Left lung (tissue), 10 donors: ENCODE results near the gene EHMT1. TPM values are rescaled to one million over a fixed set of nuclear protein-coding genes. Genes with fewer than 3 reads are reported as not detected.
A peak's percentile ranks its signal among the peaks of the same experiment; 100 is the strongest.

ENCODE experiments used
- ATAC-seq: fragments of 200-7000 bp; cut with Tn5 transposase; one replicate; pipeline ENCODE4 v1.9.1; 2020; ENCODE audit warnings: moderate library complexity
- DNase-seq, 4 donors: peaks; one replicate each; pipeline ENCODE4 v3.0.0-alpha.2; 2013 to 2020
- H3K27ac ChIP-seq, 2 donors: fragments of 200-600 bp; sonication (generic) in 1 of 2; one replicate each; pipeline versions ENCODE4 v1.5.0 to v1.8.0; 2020 to 2021
- H3K27me3 ChIP-seq, 2 donors: fragments of 200-600 bp; sonication (generic) in 1 of 2; one replicate each; pipeline versions ENCODE4 v1.5.0 to v1.8.0; 2020 to 2021
- H3K36me3 ChIP-seq, 2 donors: fragments of 200-600 bp; sonication (generic) in 1 of 2; one replicate each; pipeline versions ENCODE4 v1.5.0 to v1.8.0; 2020 to 2021
- H3K4me1 ChIP-seq, 2 donors: fragments of 200-600 bp; one replicate each; pipeline ENCODE4 v1.8.0; 2021
- H3K4me3 ChIP-seq, 2 donors: fragments of 200-600 bp; sonication (generic) in 1 of 2; one replicate each; pipeline versions ENCODE4 v1.5.0 to v1.8.0; 2020 to 2021; ENCODE audit warnings: mild to moderate bottlenecking in 1 of 2
- H3K9me3 ChIP-seq, 2 donors: fragments of 200-600 bp; sonication (generic) in 1 of 2; one replicate each; pipeline versions ENCODE4 v1.5.0 to v1.8.0; 2020 to 2021
- CTCF ChIP-seq, 2 donors: fragments of 200-600 bp; sonication (generic) in 1 of 2; IDR thresholded peaks; one replicate each; pipeline versions ENCODE4 v1.5.0 to v1.8.0; 2021; ENCODE audit warnings: antibody characterized with exemption in 2 of 2
- intact Hi-C, 2 donors: fragments of 100-400 bp; cut with DNase I; formaldehyde crosslinking; loops; one replicate each; pipeline versions ENCODE4 v1.11.2 to v1.14.2; 2022
- polyA plus RNA-seq, 6 donors: library from polyadenylated mRNA; unstranded; fragments of 120-200 nt; gene quantifications; one replicate each; pipeline ENCODE4 v1.2.1, GENCODE V29; 2013; ENCODE audit not compliant: insufficient read length in 6 of 6
- total RNA-seq, 2 donors: library from RNA; stranded (reverse); fragmentation: NEBNext Ultra II Directional; extraction: Animal tissue kit (Norgen Biotek cat#: 25700); gene quantifications; one replicate each; pipeline ENCODE4 v1.2.1, GENCODE V29; 2021
- donor health status: DM: no; HTN: yes; CAD: no.
- donor health status: DM: no; HTN: no; CAD: no.

EHMT1 gene
- total and polyA plus RNA-seq, 8 donors, result 71.5 to 92.7 (median 82.7) TPM

- H3K4me3 ChIP-seq, result no peak overlapping the region
- intact Hi-C loops, result no loop called here
- no peak for TF ChIP-seq CTCF (IDR thresholded peaks at IDR 0.05)
- DNase-seq (peak in 1 of 4 donors; percentile 63), ATAC-seq (no peak)
- H3K27ac ChIP-seq, result no peak overlapping the region
- peaks cover 0 to 10% of the 10 kb centered on the region in 2 donors for H3K9me3 ChIP-seq
- peaks cover 0 to 12% of the 10 kb centered on the region in 2 donors for H3K4me1 ChIP-seq
- no peaks in the 10 kb centered on the region for H3K27me3 ChIP-seq
- H3K36me3 ChIP-seq, result no peaks in the 10 kb centered on the region
These were observed 86.6 kb downstream of the EHMT1 start for GRCh38 chr9:137705443-137705863.

GRCh38 chr9:137705906-137706305 is 87.1 kb downstream of the EHMT1 start:
- ATAC-seq, result no peak
- intact Hi-C loops, result no loop called here

GRCh38 chr9:137707361-137707760 is 88.6 kb downstream of the EHMT1 start:
- Histone ChIP-seq H3K36me3 (peaks cover 0 to 17% of the 10 kb centered on the region in 2 donors), H3K9me3 (peaks cover 0 to 9% of the 10 kb centered on the region in 2 donors), H3K4me3 (no peak overlapping the region), H3K27me3 (no peaks in the 10 kb centered on the region), H3K27ac (no peak overlapping the region), H3K4me1 (peaks cover 0 to 13% of the 10 kb centered on the region in 2 donors)
- TF ChIP-seq CTCF (IDR thresholded peaks at IDR 0.05), result no peak
- intact Hi-C loops, result no loop called here
- DNase-seq, result no peak
- ATAC-seq, result no peak

More at GRCh38 chr9:137705906-137706305, 87.1 kb downstream of the EHMT1 start:
- H3K9me3 ChIP-seq, result peaks cover 0 to 10% of the 10 kb centered on the region in 2 donors
- no peaks in the 10 kb centered on the region for H3K27me3 ChIP-seq
- peaks cover 0 to 3% of the 10 kb centered on the region in 2 donors for H3K36me3 ChIP-seq
- H3K4me3 ChIP-seq, result no peak overlapping the region
- peaks cover 0 to 13% of the 10 kb centered on the region in 2 donors for H3K4me1 ChIP-seq
- no peak for DNase-seq
- no peak overlapping the region for H3K27ac ChIP-seq
- no peak for TF ChIP-seq CTCF (IDR thresholded peaks at IDR 0.05)

GRCh38 chr9:137708590-137709284 is 89.9 kb downstream of the EHMT1 start:
- DNase-seq, result no peak
- ATAC-seq, result no peak
- peaks cover 0 to 13% of the 10 kb centered on the region in 2 donors for H3K4me1 ChIP-seq
- no peaks in the 10 kb centered on the region for H3K27me3 ChIP-seq
- H3K9me3 ChIP-seq, result peaks cover 0 to under 1% of the 10 kb centered on the region in 2 donors
- peaks cover 0 to 23% of the 10 kb centered on the region in 2 donors for H3K36me3 ChIP-seq
- intact Hi-C loops, result no loop called here
- TF ChIP-seq CTCF (IDR thresholded peaks at IDR 0.05), result no peak
- no peak overlapping the region for H3K4me3 ChIP-seq
- no peak overlapping the region for H3K27ac ChIP-seq

- H3K4me3 ChIP-seq, result no peak overlapping the region
- peaks cover 0 to 23% of the 10 kb centered on the region in 2 donors for H3K36me3 ChIP-seq
- ATAC-seq (no peak), DNase-seq (no peak)
- intact Hi-C loops, result no loop called here
- no peaks in the 10 kb centered on the region for H3K27me3 ChIP-seq
- no peak overlapping the region for H3K27ac ChIP-seq
- TF ChIP-seq CTCF (IDR thresholded peaks at IDR 0.05), result no peak
- peaks cover 0 to 5% of the 10 kb centered on the region in 2 donors for H3K9me3 ChIP-seq
- peaks cover 0 to 13% of the 10 kb centered on the region in 2 donors for H3K4me1 ChIP-seq
These were observed 90.8 kb downstream of the EHMT1 start for GRCh38 chr9:137709411-137710101.
